ENCODE measurements around the gene SEMA4G.

The SEMA4G gene

GRCh38 chr10:100979791-100980272 lies 10.5 kb downstream of the SEMA4G start:
- H3K36me3 ChIP-seq: 0 out of 2 replicates have a peak, but pooled peaks cover 3% of the 10 kb centered on the region
- no peaks in the 10 kb centered on the region for H3K27me3 ChIP-seq
- DNase-seq: no peak
- TF ChIP-seq CTCF (IDR thresholded peaks at IDR 0.05; ENCODE audit: low read depth, low read length): no peak
- no peaks in the 10 kb centered on the region for H3K9me3 ChIP-seq
- no peaks in the 10 kb centered on the region for H3K4me1 ChIP-seq
- H3K4me3 ChIP-seq (ENCODE audit: low read depth, low read length): no peak overlapping the region

- no peak for TF ChIP-seq CTCF (IDR thresholded peaks at IDR 0.05; ENCODE audit: low read depth, low read length)
- Histone ChIP-seq H3K36me3 (0 out of 2 replicates have a peak, but pooled peaks cover 3% of the 10 kb centered on the region), H3K4me1 (no peaks in the 10 kb centered on the region), H3K4me3 (ENCODE audit: low read depth, low read length) (no peak overlapping the region), H3K9me3 (no peaks in the 10 kb centered on the region), H3K27me3 (no peaks in the 10 kb centered on the region)
- no peak for DNase-seq
Measured at GRCh38 chr10:100980311-100980710, 11.0 kb downstream of the SEMA4G start.

- H3K9me3 ChIP-seq: no peaks in the 10 kb centered on the region
- no peak for TF ChIP-seq CTCF (IDR thresholded peaks at IDR 0.05; ENCODE audit: low read depth, low read length)
- H3K4me1 ChIP-seq: no peaks in the 10 kb centered on the region
- H3K4me3 ChIP-seq (ENCODE audit: low read depth, low read length): no peak overlapping the region
- DNase-seq: no peak
- H3K36me3 ChIP-seq: peaks cover 6% of the 10 kb centered on the region; the same call in 1 of the 2 replicates
- no peaks in the 10 kb centered on the region for H3K27me3 ChIP-seq
Measured at GRCh38 chr10:100980711-100981110, 11.4 kb downstream of the SEMA4G start.

GRCh38 chr10:100981178-100981772 lies 12.0 kb downstream of the SEMA4G start:
- no peak for TF ChIP-seq CTCF (IDR thresholded peaks at IDR 0.05; ENCODE audit: low read depth, low read length)
- H3K27me3 ChIP-seq: no peaks in the 10 kb centered on the region
- H3K4me1 ChIP-seq: no peaks in the 10 kb centered on the region
- no peak for DNase-seq
- no peaks in the 10 kb centered on the region for H3K9me3 ChIP-seq
- H3K4me3 ChIP-seq (ENCODE audit: low read depth, low read length): no peak overlapping the region
- H3K36me3 ChIP-seq: peaks cover 9% of the 10 kb centered on the region; the same call in 1 of the 2 replicates

GRCh38 chr10:100982916-100983830 lies 13.9 kb downstream of the SEMA4G start:
- H3K27me3 ChIP-seq: no peaks in the 10 kb centered on the region
- H3K4me1 ChIP-seq: no peaks in the 10 kb centered on the region
- H3K4me3 ChIP-seq (ENCODE audit: low read depth, low read length): no peak overlapping the region
- H3K36me3 ChIP-seq: peaks cover 9% of the 10 kb centered on the region; the same call in 1 of the 2 replicates
- H3K9me3 ChIP-seq: no peaks in the 10 kb centered on the region
- TF ChIP-seq CTCF (IDR thresholded peaks at IDR 0.05; ENCODE audit: low read depth, low read length): no peak
- no peak for DNase-seq

All from BE2C (cell line).